Trophoblast cell (in vitro differentiated cells and primary cell): ENCODE results near the gene SLC1A7.

Experiments
- DNase-seq, 2 donors: peaks; one replicate each; pipeline ENCODE4 v3.0.0-alpha.2; 2016
- H2AFZ ChIP-seq: 2 replicates; pipeline ENCODE4 v1.6.1; 2013; ENCODE audit warnings: low read length, moderate library complexity, mild to moderate bottlenecking; ENCODE audit not compliant: insufficient read depth, poor library complexity
- H2AK5ac ChIP-seq: 2 replicates; pipeline ENCODE4 v1.6.1; 2013; ENCODE audit warnings: mild to moderate bottlenecking, low read length
- H2BK120ac ChIP-seq: 2 replicates; pipeline ENCODE4 v1.6.1; 2013; ENCODE audit warnings: low read length, mild to moderate bottlenecking, moderate library complexity; ENCODE audit not compliant: insufficient read depth, poor library complexity
- H2BK12ac ChIP-seq: 2 replicates; pipeline ENCODE4 v1.6.1; 2013; ENCODE audit warnings: mild to moderate bottlenecking, low read length, moderate library complexity
- H2BK5ac ChIP-seq: 2 replicates; pipeline ENCODE4 v1.6.1; 2013; ENCODE audit warnings: low read length, low read depth, moderate library complexity, mild to moderate bottlenecking; ENCODE audit not compliant: poor library complexity
- H3K14ac ChIP-seq: 2 replicates; pipeline ENCODE4 v1.6.1; 2013; ENCODE audit warnings: mild to moderate bottlenecking, low read length
- H3K18ac ChIP-seq: 2 replicates; pipeline ENCODE4 v1.6.1; 2013; ENCODE audit warnings: mild to moderate bottlenecking, low read length
- H3K23ac ChIP-seq: 2 replicates; pipeline ENCODE4 v1.6.1; 2013; ENCODE audit warnings: low read length
- H3K27ac ChIP-seq: 2 replicates; pipeline ENCODE4 v1.5.1; 2013; ENCODE audit warnings: low read depth, mild to moderate bottlenecking, inconsistent platforms, low read length, moderate library complexity
- H3K27me3 ChIP-seq: 2 replicates; pipeline ENCODE4 v1.6.1; 2013; ENCODE audit warnings: inconsistent platforms, mild to moderate bottlenecking, low read length, moderate library complexity; ENCODE audit not compliant: insufficient read depth
- H3K36me3 ChIP-seq, 2 experiments: 1 replicate in 1 of 2; 2 replicates in 1 of 2; pipeline ENCODE4 v1.6.1; 2013; ENCODE audit warnings: low read length in 2 of 2, mild to moderate bottlenecking in 2 of 2, moderate library complexity in 1 of 2; ENCODE audit not compliant: insufficient read depth in 2 of 2, control insufficient read depth in 1 of 2
- H3K4ac ChIP-seq: 2 replicates; pipeline ENCODE4 v1.6.1; 2013; ENCODE audit warnings: low read depth, mild to moderate bottlenecking, low read length, moderate library complexity
- H3K4me1 ChIP-seq, 2 experiments: 1 replicate in 1 of 2; 2 replicates in 1 of 2; pipeline ENCODE4 v1.6.1; 2013; ENCODE audit warnings: low read length in 2 of 2, mild to moderate bottlenecking in 2 of 2, moderate library complexity in 1 of 2; ENCODE audit not compliant: insufficient read depth in 2 of 2, control insufficient read depth in 1 of 2
- H3K4me2 ChIP-seq: 2 replicates; pipeline ENCODE4 v1.6.1; 2013; ENCODE audit warnings: inconsistent platforms, mild to moderate bottlenecking, low read length, moderate library complexity
- H3K4me3 ChIP-seq: 2 replicates; pipeline ENCODE4 v1.5.1; 2013; ENCODE audit warnings: mild to moderate bottlenecking, low read depth, low read length, inconsistent platforms
- H3K79me1 ChIP-seq: one replicate; pipeline ENCODE4 v1.6.1; 2013; ENCODE audit warnings: low read length
- H3K79me2 ChIP-seq: 2 replicates; pipeline ENCODE4 v1.6.1; 2013; ENCODE audit warnings: low read length, mild to moderate bottlenecking; ENCODE audit not compliant: control insufficient read depth, insufficient read depth, poor library complexity
- H3K9ac ChIP-seq: 2 replicates; pipeline ENCODE4 v1.6.1; 2013; ENCODE audit warnings: mild to moderate bottlenecking, low read length
- H3K9me3 ChIP-seq: 2 replicates; pipeline ENCODE4 v1.6.1; 2013; ENCODE audit warnings: low read depth, mild to moderate bottlenecking, control low read depth, inconsistent platforms, low read length; ENCODE audit not compliant: insufficient read depth
- H4K12ac ChIP-seq: 2 replicates; pipeline ENCODE4 v1.6.1; 2013; ENCODE audit warnings: low read depth, mild to moderate bottlenecking, low read length, moderate library complexity
- H4K8ac ChIP-seq: 2 replicates; pipeline ENCODE4 v1.6.1; 2013; ENCODE audit warnings: low read depth, mild to moderate bottlenecking, low read length, moderate library complexity
- H4K91ac ChIP-seq: one replicate; pipeline ENCODE4 v1.6.1; 2013; ENCODE audit warnings: low read depth, mild to moderate bottlenecking, low read length, moderate library complexity
- WGBS: extraction: QIAGEN DNeasy Blood & Tissue Kit; methylation state at CpG from one replicate; pipeline ENCODE4 v1.1.7; 2013; ENCODE audit warnings: missing lambda C conversion rate; ENCODE audit not compliant: insufficient read length, insufficient coverage; ENCODE audit errors: extremely low coverage; 5-methylcytosine and 5-hydroxymethylcytosine counted together

The SLC1A7 gene

DNA sequence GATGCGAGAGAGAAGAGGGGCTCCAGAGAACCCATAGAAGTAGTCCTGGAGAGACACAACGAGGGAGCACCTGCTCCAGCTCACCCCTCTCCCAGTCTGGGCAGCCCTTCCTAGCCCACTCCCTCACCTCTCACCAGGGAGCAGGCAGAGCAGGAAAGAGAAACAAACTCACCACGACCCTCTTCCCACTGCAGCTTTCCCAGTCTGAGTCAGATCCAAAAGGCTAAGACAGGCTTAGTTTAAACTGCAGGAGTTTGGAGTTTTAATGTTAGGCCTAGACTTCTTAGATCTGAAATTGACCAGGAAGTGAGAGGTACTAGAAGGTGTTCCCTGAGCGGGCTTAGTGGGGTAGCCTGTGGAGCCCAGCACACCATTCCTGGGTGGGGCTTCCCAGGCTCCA, 29.6 kb downstream of the SLC1A7 start:
- Histone ChIP-seq H3K27me3 (no peaks in the 10 kb centered on the region), H3K36me3 (no peaks in the 10 kb centered on the region), H3K79me1 (peaks cover 2% of the 10 kb centered on the region), H2BK12ac (no peak overlapping the region), H4K12ac (no peak overlapping the region), H2AFZ (no peak overlapping the region), H3K4me3 (no peak overlapping the region), H3K4ac (no peak overlapping the region), H3K9ac (no peak overlapping the region), H3K23ac (no peak overlapping the region), H3K18ac (no peak overlapping the region), H3K14ac (peak overlapping the region; percentile 43), H3K27ac (no peak overlapping the region), H3K79me2 (no peaks in the 10 kb centered on the region), H2BK5ac (no peak overlapping the region), H2AK5ac (no peak overlapping the region), H2BK120ac (no peak overlapping the region), H4K8ac (no peak overlapping the region), H3K9me3 (peaks cover 9% of the 10 kb centered on the region), H4K91ac (no peak overlapping the region), H3K4me2 (no peak overlapping the region), H3K4me1 (peaks cover 10 to 18% of the 10 kb centered on the region in 2 experiments)
- DNase-seq, result no peak
- no CpG with 5 or more reads among the region's 4 CpGs for WGBS

DNA sequence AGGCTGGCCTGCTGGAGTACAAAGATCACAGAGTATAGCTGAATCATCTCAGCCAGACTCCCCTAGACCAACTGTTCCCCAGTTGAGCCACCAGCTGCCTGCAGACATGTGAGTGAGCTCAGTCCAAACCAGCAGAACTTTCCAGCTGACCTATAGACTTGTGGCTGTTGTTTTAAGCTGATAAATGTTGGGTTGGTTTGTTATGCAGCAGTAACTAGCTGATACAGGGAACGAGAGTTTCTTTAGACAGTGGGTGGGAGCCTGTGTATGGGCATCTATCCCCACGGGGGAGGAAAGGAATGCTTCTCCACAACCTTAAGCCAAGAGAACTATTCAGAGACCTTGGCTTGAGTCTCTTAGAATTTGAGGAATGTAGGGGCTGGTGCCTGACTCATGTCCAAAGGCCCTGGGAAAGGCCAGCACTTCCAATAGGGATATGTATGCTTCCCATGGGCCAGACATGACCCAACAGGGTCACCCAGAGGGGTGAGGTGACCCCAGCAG, 30.1 kb downstream of the SLC1A7 start:
- Histone ChIP-seq H3K4me2 (no peak overlapping the region), H2AK5ac (no peak overlapping the region), H3K79me2 (no peaks in the 10 kb centered on the region), H4K12ac (no peak overlapping the region), H3K23ac (no peak overlapping the region), H3K9me3 (peaks cover 9% of the 10 kb centered on the region), H2BK12ac (no peak overlapping the region), H3K18ac (no peak overlapping the region), H3K4ac (no peak overlapping the region), H3K14ac (no peak overlapping the region), H3K36me3 (no peaks in the 10 kb centered on the region), H4K91ac (no peak overlapping the region), H3K79me1 (peaks cover 2% of the 10 kb centered on the region), H3K4me3 (no peak overlapping the region), H3K4me1 (peaks cover 10 to 18% of the 10 kb centered on the region in 2 experiments), H3K27me3 (no peaks in the 10 kb centered on the region), H3K9ac (no peak overlapping the region), H2BK120ac (no peak overlapping the region), H2BK5ac (no peak overlapping the region), H4K8ac (no peak overlapping the region), H3K27ac (no peak overlapping the region), H2AFZ (no peak overlapping the region)
- no CpG with 5 or more reads among the region's 2 CpGs for WGBS
- peak; percentile 82 to 89 for DNase-seq

DNA sequence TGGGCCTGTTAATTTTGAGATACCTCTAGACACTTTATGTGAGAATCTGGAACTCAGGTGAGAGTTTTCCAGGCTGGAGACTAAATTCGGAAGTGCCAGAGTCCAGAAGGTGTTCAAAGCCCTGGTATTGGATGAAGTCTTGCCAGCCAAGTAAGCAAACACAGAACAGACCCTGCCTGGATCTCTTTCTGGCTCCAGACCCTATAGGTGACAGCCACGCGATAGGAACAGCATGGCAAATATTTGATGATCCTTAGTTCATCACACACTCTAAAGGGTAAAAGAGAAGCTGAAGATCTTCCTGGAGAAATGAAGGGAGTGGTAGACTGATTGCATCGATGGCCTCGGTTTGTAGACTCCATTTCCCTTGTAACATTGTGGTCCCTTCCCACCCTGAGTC, 30.7 kb downstream of the SLC1A7 start:
- Histone ChIP-seq H3K79me1 (peaks cover 2% of the 10 kb centered on the region), H3K4me3 (no peak overlapping the region), H3K36me3 (no peaks in the 10 kb centered on the region), H3K4me1 (peaks cover 10 to 18% of the 10 kb centered on the region in 2 experiments), H3K27ac (no peak overlapping the region), H3K9ac (no peak overlapping the region), H3K18ac (no peak overlapping the region), H3K27me3 (no peaks in the 10 kb centered on the region), H3K4ac (no peak overlapping the region), H3K23ac (no peak overlapping the region), H3K9me3 (peaks cover 9% of the 10 kb centered on the region), H3K14ac (no peak overlapping the region), H2AFZ (no peak overlapping the region), H4K8ac (no peak overlapping the region), H4K91ac (no peak overlapping the region), H2BK12ac (no peak overlapping the region), H2BK5ac (no peak overlapping the region), H2BK120ac (no peak overlapping the region), H2AK5ac (no peak overlapping the region), H3K4me2 (no peak overlapping the region), H4K12ac (no peak overlapping the region), H3K79me2 (no peaks in the 10 kb centered on the region)
- no CpG with 5 or more reads among the region's 5 CpGs for WGBS
- no peak for DNase-seq

- Histone ChIP-seq H2BK120ac (no peak overlapping the region), H3K9ac (no peak overlapping the region), H3K79me2 (no peaks in the 10 kb centered on the region), H4K12ac (no peak overlapping the region), H3K36me3 (no peaks in the 10 kb centered on the region), H3K4me3 (no peak overlapping the region), H3K18ac (no peak overlapping the region), H2BK12ac (no peak overlapping the region), H3K23ac (no peak overlapping the region), H3K27ac (no peak overlapping the region), H3K14ac (no peak overlapping the region), H2AFZ (no peak overlapping the region), H2AK5ac (no peak overlapping the region), H4K8ac (no peak overlapping the region), H4K91ac (no peak overlapping the region), H2BK5ac (no peak overlapping the region), H3K27me3 (no peaks in the 10 kb centered on the region), H3K9me3 (peaks cover 9% of the 10 kb centered on the region), H3K79me1 (peaks cover 2% of the 10 kb centered on the region), H3K4me2 (no peak overlapping the region), H3K4ac (no peak overlapping the region), H3K4me1 (peaks cover 8 to 17% of the 10 kb centered on the region in 2 experiments)
- no CpG with 5 or more reads among the region's 10 CpGs for WGBS
- no peak for DNase-seq
Measured at GRCh38 chr1:53111073-53111556, 31.3 kb downstream of the SLC1A7 start.
